Tibial artery (tissue), 4 donors: ENCODE results near the gene MRPS35.
A peak's percentile ranks its signal among the peaks of the same experiment; 100 is the strongest.

Experiments
- DNase-seq, 2 donors: peaks; one replicate each; pipeline ENCODE4 v3.0.0-alpha.2; 2019
- H3K27ac ChIP-seq, 2 donors: fragments of 200-600 bp; sonication (generic) in 1 of 2; 1 replicate in 1 of 2; 2 replicates in 1 of 2; pipeline ENCODE4 v1.5.1; 2018 to 2019; ENCODE audit warnings: mild to moderate bottlenecking in 1 of 2
- H3K27me3 ChIP-seq, 2 donors: fragments of 200-600 bp; sonication (generic) in 1 of 2; one replicate each; pipeline versions ENCODE4 v1.5.1 to v1.6.0; 2016 to 2019
- H3K36me3 ChIP-seq, 3 donors: fragments of 200-600 bp; sonication (generic) in 2 of 3; one replicate each; pipeline ENCODE4 v1.5.1; 2016 to 2019; ENCODE audit warnings: mild to moderate bottlenecking in 2 of 3
- H3K4me1 ChIP-seq, 4 donors: fragments of 200-600 bp; sonication (generic) in 2 of 4; 1 replicate in 3 of 4; 2 replicates in 1 of 4; pipeline ENCODE4 v1.5.1; 2016 to 2019
- H3K4me3 ChIP-seq, 2 donors: fragments of 200-600 bp; sonication (generic) in 1 of 2; 1 replicate in 1 of 2; 2 replicates in 1 of 2; pipeline ENCODE4 v1.5.1; 2018 to 2019; ENCODE audit warnings: mild to moderate bottlenecking in 2 of 2
- H3K9me3 ChIP-seq, 3 donors: fragments of 200-600 bp; sonication (generic) in 1 of 3; one replicate each; pipeline ENCODE4 v1.5.1; 2016 to 2019
- intact Hi-C: fragments of 100-400 bp; cut with DNase I; formaldehyde crosslinking; loops from one replicate; pipeline ENCODE4 v1.15.0; 2023; ENCODE audit warnings: low total_unique reads
- TF ChIP-seq, protein P1 (sequence below), 2 experiments: fragments of 200-600 bp in 1 of 2; fragments of 450-650 bp in 1 of 2; IDR thresholded peaks; one replicate each; pipeline ENCODE4 v1.5.1; 2017 to 2019; ENCODE audit warnings: antibody characterized with exemption in 2 of 2, mild to moderate bottlenecking in 1 of 2, moderate library complexity in 1 of 2

The MRPS35 gene

DNA sequence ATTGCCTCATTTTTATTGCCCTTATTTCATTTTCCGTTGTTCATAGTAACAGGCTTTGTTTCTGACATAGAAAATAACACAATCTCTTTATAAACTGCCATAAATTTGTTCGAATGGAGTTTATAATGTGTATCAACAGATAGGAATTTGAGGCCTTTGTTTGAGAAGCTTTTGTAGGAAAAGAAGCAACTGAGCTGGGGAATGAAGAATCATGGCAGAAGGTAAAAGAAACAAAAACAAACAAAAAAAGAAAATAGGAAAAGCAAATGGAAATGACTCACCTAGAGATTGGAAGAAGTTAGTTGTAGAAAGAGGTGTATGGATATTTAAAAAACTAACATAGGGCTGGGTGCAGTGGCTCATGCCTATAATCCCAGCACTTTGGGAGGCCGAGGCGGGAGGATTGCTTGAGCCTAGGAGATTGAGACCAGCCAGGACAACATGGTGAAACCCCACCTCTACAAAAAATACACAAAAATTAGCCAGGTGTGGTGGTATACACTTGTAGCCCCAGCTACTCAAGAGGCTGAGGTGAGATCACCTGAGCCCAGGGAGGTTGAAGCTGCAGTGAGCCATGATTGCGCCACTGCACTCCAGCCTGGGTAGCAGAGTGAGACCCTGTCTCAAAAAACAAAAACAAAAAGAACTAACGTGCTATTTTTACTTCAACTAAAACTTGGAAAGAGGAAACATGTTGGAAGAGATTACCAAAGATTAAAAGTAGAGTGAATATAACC is 14.9 kb upstream of the MRPS35 start:
- no peak for DNase-seq
- intact Hi-C loops = no loop called here
- H3K36me3 ChIP-seq = peaks cover 41 to 62% (median 58%) of the 10 kb centered on the region in 3 donors
- no peaks in the 10 kb centered on the region for H3K9me3 ChIP-seq
- no peaks in the 10 kb centered on the region for H3K4me1 ChIP-seq
- H3K27me3 ChIP-seq = no peaks in the 10 kb centered on the region
- TF ChIP-seq, protein P1, sequence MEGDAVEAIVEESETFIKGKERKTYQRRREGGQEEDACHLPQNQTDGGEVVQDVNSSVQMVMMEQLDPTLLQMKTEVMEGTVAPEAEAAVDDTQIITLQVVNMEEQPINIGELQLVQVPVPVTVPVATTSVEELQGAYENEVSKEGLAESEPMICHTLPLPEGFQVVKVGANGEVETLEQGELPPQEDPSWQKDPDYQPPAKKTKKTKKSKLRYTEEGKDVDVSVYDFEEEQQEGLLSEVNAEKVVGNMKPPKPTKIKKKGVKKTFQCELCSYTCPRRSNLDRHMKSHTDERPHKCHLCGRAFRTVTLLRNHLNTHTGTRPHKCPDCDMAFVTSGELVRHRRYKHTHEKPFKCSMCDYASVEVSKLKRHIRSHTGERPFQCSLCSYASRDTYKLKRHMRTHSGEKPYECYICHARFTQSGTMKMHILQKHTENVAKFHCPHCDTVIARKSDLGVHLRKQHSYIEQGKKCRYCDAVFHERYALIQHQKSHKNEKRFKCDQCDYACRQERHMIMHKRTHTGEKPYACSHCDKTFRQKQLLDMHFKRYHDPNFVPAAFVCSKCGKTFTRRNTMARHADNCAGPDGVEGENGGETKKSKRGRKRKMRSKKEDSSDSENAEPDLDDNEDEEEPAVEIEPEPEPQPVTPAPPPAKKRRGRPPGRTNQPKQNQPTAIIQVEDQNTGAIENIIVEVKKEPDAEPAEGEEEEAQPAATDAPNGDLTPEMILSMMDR (IDR thresholded peaks at IDR 0.05) = no peak
- no peak overlapping the region for H3K27ac ChIP-seq
- no peak overlapping the region for H3K4me3 ChIP-seq

DNA sequence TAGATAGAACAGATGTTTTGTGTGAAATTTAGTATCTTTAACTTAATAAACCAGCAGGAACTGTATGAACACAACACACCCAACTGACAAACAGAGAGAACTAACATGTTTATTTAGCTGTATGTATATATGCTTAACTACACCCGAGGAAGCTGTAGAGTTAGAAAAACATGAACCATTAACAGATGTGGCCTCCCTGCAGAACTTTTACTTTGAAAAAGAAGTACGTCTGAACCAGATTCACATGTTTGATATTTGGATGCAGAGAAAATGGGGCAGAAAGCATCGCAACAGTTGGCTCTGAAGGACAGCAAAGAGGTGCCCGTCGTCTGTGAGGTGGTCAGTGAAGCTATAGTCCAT is 14.4 kb upstream of the MRPS35 start, which contains the start of gene REP15:
TSS of gene REP15 (plus strand) at position 155 of the 360 bp plus-strand sequence. CDS start at position 271, 116 bp downstream.
- Histone ChIP-seq H3K27me3 (no peaks in the 10 kb centered on the region), H3K36me3 (peaks cover 37 to 57% (median 52%) of the 10 kb centered on the region in 3 donors), H3K4me3 (no peak within 1 kb of the TSS), H3K9me3 (no peaks in the 10 kb centered on the region), H3K27ac (no peak within 1 kb of the TSS), H3K4me1 (no peaks in the 10 kb centered on the region)
- TF ChIP-seq, protein P1 (IDR thresholded peaks at IDR 0.05) = no peak
- intact Hi-C loops = no loop called here
- no peak for DNase-seq

DNA sequence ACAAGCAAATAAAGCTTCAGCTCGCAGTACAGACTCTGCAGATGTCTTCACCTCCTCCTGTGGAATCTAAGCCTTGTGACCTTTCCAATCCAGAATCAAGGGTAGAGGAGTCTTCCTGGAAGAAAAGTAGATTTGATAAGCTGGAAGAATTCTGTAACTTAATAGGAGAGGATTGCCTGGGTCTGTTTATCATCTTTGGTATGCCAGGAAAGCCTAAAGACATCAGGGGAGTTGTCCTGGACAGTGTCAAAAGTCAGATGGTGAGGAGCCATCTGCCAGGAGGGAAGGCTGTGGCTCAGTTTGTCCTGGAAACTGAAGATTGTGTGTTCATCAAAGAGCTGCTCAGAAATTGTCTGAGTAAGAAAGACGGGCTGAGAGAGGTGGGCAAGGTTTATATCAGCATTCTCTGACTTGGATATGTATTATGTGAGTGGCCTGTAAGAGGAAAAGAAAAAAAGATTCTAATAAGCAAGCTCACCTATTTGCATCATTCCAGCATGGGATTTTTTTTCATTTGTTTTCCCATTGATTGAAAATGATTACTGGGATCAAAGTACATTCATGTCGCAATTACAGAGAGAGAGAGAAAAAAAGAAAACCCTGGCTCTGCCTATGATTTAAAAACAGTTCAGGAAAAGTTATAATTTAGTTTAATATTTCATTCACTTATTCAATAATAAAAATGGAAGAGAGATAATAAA is 13.6 kb upstream of the MRPS35 start:
- DNase-seq = no peak
- no peaks in the 10 kb centered on the region for H3K9me3 ChIP-seq
- H3K27me3 ChIP-seq = no peaks in the 10 kb centered on the region
- H3K36me3 ChIP-seq = peaks cover 30 to 50% (median 45%) of the 10 kb centered on the region in 3 donors
- H3K27ac ChIP-seq = no peak overlapping the region
- no peaks in the 10 kb centered on the region for H3K4me1 ChIP-seq
- TF ChIP-seq, protein P1 (IDR thresholded peaks at IDR 0.05) = no peak
- H3K4me3 ChIP-seq = no peak overlapping the region
- intact Hi-C loops = no loop called here

DNA sequence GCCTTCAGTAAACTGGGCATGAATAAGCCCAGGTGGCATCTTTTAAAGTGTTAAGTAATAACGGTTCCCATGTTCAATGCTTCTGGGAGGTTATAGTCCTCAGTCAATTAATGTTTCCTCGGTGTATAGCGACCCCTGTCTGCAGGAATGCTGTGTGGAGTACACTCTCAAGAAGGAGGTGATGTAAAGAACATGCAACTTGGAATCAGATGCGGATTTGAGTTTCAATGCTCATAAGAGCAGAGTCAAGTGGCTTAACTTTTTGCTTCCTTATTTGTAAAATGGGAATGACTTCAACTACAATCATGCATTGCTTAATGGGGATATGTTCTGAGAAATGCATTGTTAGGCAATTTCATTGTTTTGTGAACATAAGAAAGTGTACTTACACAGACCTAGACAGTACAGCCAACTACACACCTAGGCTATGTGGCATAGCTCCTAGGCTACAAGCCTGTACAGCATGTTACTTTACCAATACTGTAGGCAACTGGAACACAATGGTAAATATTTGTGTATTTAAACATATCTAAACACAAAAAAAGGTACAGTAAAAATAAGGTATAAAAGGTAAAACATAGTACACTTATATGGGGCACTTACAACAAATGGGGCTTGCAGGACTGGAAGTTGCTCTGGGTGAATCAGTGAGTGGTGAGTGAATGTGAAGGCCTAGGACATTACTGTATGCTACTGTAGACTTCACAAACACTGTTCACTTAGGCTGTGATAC is 6.7 kb upstream of the MRPS35 start:
- DNase-seq = peak in 1 of 2 donors; percentile 71
- Histone ChIP-seq H3K27ac (no peak overlapping the region), H3K9me3 (no peaks in the 10 kb centered on the region), H3K4me3 (no peak overlapping the region), H3K4me1 (no peaks in the 10 kb centered on the region), H3K36me3 (no peaks in the 10 kb centered on the region), H3K27me3 (no peaks in the 10 kb centered on the region)
- intact Hi-C loops = no loop called here
- TF ChIP-seq, protein P1 (IDR thresholded peaks at IDR 0.05) = peak; percentile 72 to 74

DNA sequence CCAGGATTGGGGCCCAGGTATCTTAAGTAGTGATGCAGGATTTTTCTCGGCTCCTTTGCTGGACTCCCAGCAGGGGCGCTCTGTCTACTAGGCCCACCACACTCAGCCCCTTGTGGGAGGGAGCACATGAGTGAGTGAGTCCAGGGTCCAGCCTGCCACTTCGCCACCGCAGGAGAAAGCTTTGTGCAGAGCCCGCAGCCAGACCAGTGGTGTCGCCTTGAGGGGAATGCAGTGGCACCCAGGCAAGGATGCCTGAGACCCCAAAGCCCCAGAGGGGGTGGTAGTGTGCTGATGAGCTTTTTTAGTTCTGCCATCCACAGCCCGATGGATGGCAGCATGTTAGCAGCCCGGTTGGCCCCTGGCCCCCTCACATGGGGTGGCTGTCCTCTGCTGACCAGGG is 5.4 kb upstream of the MRPS35 start:
- H3K27ac ChIP-seq = no peak overlapping the region
- DNase-seq = no peak
- peaks cover 0 to 5% (median 0%) of the 10 kb centered on the region in 4 donors for H3K4me1 ChIP-seq
- H3K9me3 ChIP-seq = no peaks in the 10 kb centered on the region
- intact Hi-C loops = no loop called here
- no peaks in the 10 kb centered on the region for H3K27me3 ChIP-seq
- TF ChIP-seq, protein P1 (IDR thresholded peaks at IDR 0.05) = no peak
- H3K4me3 ChIP-seq = no peak overlapping the region
- no peaks in the 10 kb centered on the region for H3K36me3 ChIP-seq
